ENCODE data around the gene AGBL2.
"Not testable (repeated sequence)": the region's sequence is repeated elsewhere in the genome, so short reads cannot be mapped to it uniquely, and the experiment has no call there.

AGBL2 gene

DNA sequence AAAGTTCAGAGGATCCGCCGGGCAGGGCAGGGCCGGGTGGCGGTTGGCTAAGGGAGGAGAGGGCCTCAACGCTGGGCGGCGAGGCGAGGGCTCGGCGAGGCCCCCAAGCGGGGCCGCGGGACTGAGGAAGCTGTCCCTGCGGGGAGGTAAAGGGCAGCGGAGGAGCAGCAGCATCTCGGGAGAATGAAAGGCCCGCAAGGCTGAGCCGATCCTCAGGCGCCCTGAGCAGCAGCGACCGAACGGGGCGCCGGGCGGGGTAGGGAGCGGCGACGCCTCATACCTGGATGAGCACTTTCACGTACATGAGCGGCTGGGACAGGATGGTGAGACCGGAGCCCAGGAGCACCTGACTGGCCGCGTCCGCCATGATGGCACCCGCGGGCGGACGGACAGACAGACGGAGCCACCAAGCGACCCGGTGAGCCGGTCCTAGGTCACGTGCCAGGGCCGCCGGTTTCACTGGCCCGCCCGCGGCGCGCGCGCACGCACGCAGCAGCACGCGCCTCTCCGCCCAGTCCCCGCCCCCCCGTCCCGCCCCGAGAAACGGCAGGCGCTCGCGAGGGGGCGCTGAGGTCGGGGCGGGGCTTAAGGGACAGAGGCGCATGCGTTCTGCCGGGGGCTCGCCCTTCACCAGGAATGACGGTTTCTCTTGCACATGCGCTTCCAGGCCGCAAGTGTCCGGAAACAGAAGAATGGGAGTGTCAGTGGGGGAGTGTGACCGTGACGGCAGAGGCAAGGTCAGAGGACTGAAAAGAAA is 72.9 kb downstream of the AGBL2 start, which contains the start of gene MTCH2:
Gene MTCH2 (minus strand): TSS at position 461 of the 757 bp plus-strand sequence. CDS start 94 bp downstream, at position 367.
- H3K4me1 ChIP-seq (ENCODE audit: insufficient read depth, low read length, poor library complexity, severe bottlenecking): peaks cover 23% of the 10 kb centered on the region
- no peaks in the 10 kb centered on the region for H3K27me3 ChIP-seq (ENCODE audit: insufficient read depth, low read length, poor library complexity, severe bottlenecking)
- no peaks in the 10 kb centered on the region for H3F3A ChIP-seq (ENCODE audit: low read depth)
- H3K36me3 ChIP-seq (ENCODE audit: insufficient read depth, low read length): peaks cover 8% of the 10 kb centered on the region; the same call in 1 of the 2 replicates
- H2AFZ ChIP-seq (ENCODE audit: low read length): peak within 1 kb of the TSS; percentile 70
- TF ChIP-seq, protein P1, sequence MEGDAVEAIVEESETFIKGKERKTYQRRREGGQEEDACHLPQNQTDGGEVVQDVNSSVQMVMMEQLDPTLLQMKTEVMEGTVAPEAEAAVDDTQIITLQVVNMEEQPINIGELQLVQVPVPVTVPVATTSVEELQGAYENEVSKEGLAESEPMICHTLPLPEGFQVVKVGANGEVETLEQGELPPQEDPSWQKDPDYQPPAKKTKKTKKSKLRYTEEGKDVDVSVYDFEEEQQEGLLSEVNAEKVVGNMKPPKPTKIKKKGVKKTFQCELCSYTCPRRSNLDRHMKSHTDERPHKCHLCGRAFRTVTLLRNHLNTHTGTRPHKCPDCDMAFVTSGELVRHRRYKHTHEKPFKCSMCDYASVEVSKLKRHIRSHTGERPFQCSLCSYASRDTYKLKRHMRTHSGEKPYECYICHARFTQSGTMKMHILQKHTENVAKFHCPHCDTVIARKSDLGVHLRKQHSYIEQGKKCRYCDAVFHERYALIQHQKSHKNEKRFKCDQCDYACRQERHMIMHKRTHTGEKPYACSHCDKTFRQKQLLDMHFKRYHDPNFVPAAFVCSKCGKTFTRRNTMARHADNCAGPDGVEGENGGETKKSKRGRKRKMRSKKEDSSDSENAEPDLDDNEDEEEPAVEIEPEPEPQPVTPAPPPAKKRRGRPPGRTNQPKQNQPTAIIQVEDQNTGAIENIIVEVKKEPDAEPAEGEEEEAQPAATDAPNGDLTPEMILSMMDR (conservative IDR thresholded peaks at IDR 0.05; ENCODE audit: low read length): 0 out of 2 replicates have a peak, but pooled peaks have one; percentile 10
- TF ChIP-seq EZH2phosphoT487 (IDR thresholded peaks at IDR 0.05; ENCODE audit: borderline replicate concordance): no peak
- peak within 1 kb of the TSS; percentile 97 for H3K4me2 ChIP-seq (ENCODE audit: low read depth, low read length, poor library complexity, severe bottlenecking)
- H3K79me2 ChIP-seq (ENCODE audit: insufficient read depth, low read length): peaks cover 38% of the 10 kb centered on the region
- H3K9ac ChIP-seq (ENCODE audit: low read depth, low read length, poor library complexity, severe bottlenecking): peak within 1 kb of the TSS; percentile 90
- H3K9me2 ChIP-seq (replicated peaks; ENCODE audit: low read depth, low read length): no peaks in the 10 kb centered on the region
- H3K9me3 ChIP-seq (ENCODE audit: insufficient read depth, low read depth, low read length): no peaks in the 10 kb centered on the region
- peak within 1 kb of the TSS; percentile 89 for H3K4me3 ChIP-seq (ENCODE audit: low read length, poor library complexity, severe bottlenecking)
- peaks cover 10% of the 10 kb centered on the region for H4K20me1 ChIP-seq (ENCODE audit: insufficient read depth, low read length, poor library complexity, severe bottlenecking)

DNA sequence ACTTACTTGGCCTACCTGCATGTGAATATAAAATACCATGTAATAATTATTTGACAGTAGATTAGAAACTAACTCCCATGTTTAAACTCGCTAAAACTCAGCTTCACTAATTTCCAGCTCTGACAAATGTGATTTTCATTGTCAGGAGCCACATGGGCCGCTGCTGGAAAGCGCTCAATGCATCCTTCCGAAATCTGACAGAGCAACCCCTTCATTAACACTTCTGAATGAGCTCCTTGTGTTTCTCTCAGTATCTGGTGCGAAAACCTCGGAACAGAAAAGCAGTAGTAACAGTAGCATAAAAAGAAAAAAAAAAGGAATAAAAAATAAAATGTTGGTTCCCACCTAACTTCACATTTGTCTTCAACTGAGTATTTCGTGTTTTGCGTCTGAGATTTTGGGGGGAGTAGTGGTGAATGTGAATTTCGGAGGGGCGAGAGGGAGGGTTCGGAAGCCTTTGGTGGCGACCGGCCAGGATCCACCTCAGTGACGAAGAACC is 73.5 kb downstream of the AGBL2 start:
- H3K9ac ChIP-seq (ENCODE audit: low read depth, low read length, poor library complexity, severe bottlenecking): peak overlapping the region; percentile 90
- no peaks in the 10 kb centered on the region for H3F3A ChIP-seq (ENCODE audit: low read depth)
- peaks cover 10% of the 10 kb centered on the region for H4K20me1 ChIP-seq (ENCODE audit: insufficient read depth, low read length, poor library complexity, severe bottlenecking)
- H2AFZ ChIP-seq (ENCODE audit: low read length): peak overlapping the region; percentile 70
- H3K4me2 ChIP-seq (ENCODE audit: low read depth, low read length, poor library complexity, severe bottlenecking): peak overlapping the region; percentile 97
- H3K9me3 ChIP-seq (ENCODE audit: insufficient read depth, low read depth, low read length): no peaks in the 10 kb centered on the region
- H3K9me2 ChIP-seq (replicated peaks; ENCODE audit: low read depth, low read length): no peaks in the 10 kb centered on the region
- peak overlapping the region; percentile 89 for H3K4me3 ChIP-seq (ENCODE audit: low read length, poor library complexity, severe bottlenecking)
- H3K36me3 ChIP-seq (ENCODE audit: insufficient read depth, low read length): peaks cover 8% of the 10 kb centered on the region; the same call in 1 of the 2 replicates
- peaks cover 23% of the 10 kb centered on the region for H3K4me1 ChIP-seq (ENCODE audit: insufficient read depth, low read length, poor library complexity, severe bottlenecking)
- H3K27me3 ChIP-seq (ENCODE audit: insufficient read depth, low read length, poor library complexity, severe bottlenecking): no peaks in the 10 kb centered on the region
- H3K79me2 ChIP-seq (ENCODE audit: insufficient read depth, low read length): peaks cover 38% of the 10 kb centered on the region
- TF ChIP-seq EZH2phosphoT487 (IDR thresholded peaks at IDR 0.05; ENCODE audit: borderline replicate concordance): no peak
- TF ChIP-seq, protein P1 (conservative IDR thresholded peaks at IDR 0.05; ENCODE audit: low read length): no peak

DNA sequence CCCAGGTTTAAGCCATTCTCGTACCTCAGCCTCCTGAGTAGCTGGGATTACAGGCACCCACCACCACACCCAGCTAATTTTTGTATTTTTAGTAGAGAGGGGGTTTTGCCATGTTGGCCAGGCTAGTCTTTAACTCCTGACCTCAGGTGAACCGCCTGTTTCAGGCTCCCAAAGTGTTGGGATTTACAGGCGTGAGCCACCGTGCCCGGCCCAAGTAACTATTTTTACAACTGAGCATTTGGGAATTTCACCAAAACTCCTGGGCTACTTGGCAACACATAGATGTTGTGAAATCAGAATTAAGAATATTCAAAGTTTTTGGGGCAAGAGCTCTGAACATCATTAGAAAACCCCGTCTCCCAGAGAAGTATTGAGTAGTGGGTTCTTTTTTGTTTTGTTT is 74.7 kb downstream of the AGBL2 start:
- Histone ChIP-seq H3K9ac (ENCODE audit: low read depth, low read length, poor library complexity, severe bottlenecking) (peak overlapping the region; percentile 90), H4K20me1 (ENCODE audit: insufficient read depth, low read length, poor library complexity, severe bottlenecking) (peaks cover 10% of the 10 kb centered on the region), H3K79me2 (ENCODE audit: insufficient read depth, low read length) (peaks cover 38% of the 10 kb centered on the region), H3K4me3 (ENCODE audit: low read length, poor library complexity, severe bottlenecking) (peak overlapping the region; percentile 89), H3K36me3 (ENCODE audit: insufficient read depth, low read length) (peaks cover 12% of the 10 kb centered on the region; the same call in 1 of the 2 replicates), H3K4me1 (ENCODE audit: insufficient read depth, low read length, poor library complexity, severe bottlenecking) (peaks cover 23% of the 10 kb centered on the region), H3K4me2 (ENCODE audit: low read depth, low read length, poor library complexity, severe bottlenecking) (peak overlapping the region; percentile 97)
- H2AFZ ChIP-seq (ENCODE audit: low read length); H3K9me2 ChIP-seq (replicated peaks; ENCODE audit: low read depth, low read length); H3F3A ChIP-seq (ENCODE audit: low read depth); H3K27me3 ChIP-seq (ENCODE audit: insufficient read depth, low read length, poor library complexity, severe bottlenecking); H3K9me3 ChIP-seq (ENCODE audit: insufficient read depth, low read depth, low read length): not testable (repeated sequence)

DNA sequence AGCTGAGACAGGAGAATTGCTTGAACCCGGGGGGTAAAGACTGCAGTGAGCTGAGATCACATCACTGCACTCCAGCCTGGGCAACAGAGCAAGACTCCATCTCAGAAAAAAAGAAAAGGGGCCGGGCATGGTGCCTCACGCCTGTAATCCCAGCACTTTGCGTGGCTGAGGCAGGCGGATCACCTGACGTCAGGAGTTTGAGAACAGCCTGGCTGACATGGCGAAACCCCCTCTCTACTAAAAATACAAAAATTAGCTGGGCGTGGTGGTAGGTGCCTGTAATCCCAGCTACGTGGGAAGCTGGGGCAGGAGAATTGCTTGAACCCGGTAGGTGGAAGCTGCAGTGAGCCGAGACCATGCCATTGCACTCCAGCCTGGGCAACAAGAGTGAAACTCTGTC is 78.8 kb downstream of the AGBL2 start:
- not testable (repeated sequence) for H4K20me1 ChIP-seq (ENCODE audit: insufficient read depth, low read length, poor library complexity, severe bottlenecking); H3K9me2 ChIP-seq (replicated peaks; ENCODE audit: low read depth, low read length)
- H3K36me3 ChIP-seq (ENCODE audit: insufficient read depth, low read length): peaks cover 37% of the 10 kb centered on the region; the same call in 1 of the 2 replicates

More for the DNA sequence above, 78.8 kb downstream of the AGBL2 start:
- not testable (repeated sequence) for H3K27me3 ChIP-seq (ENCODE audit: insufficient read depth, low read length, poor library complexity, severe bottlenecking); H3K9me3 ChIP-seq (ENCODE audit: insufficient read depth, low read depth, low read length); H3K4me2 ChIP-seq (ENCODE audit: low read depth, low read length, poor library complexity, severe bottlenecking); H3K4me3 ChIP-seq (ENCODE audit: low read length, poor library complexity, severe bottlenecking); H3K9ac ChIP-seq (ENCODE audit: low read depth, low read length, poor library complexity, severe bottlenecking); H3F3A ChIP-seq (ENCODE audit: low read depth); H2AFZ ChIP-seq (ENCODE audit: low read length)
- peaks cover 10% of the 10 kb centered on the region for H3K4me1 ChIP-seq (ENCODE audit: insufficient read depth, low read length, poor library complexity, severe bottlenecking)
- H3K79me2 ChIP-seq (ENCODE audit: insufficient read depth, low read length): peaks cover 29% of the 10 kb centered on the region
